ENCODE results near the gene RAB3C.

GRCh38 chr5:58717303-58718007, 134.6 kb downstream of the RAB3C start:
- no peak for TF ChIP-seq CTCF (IDR thresholded peaks at IDR 0.05; ENCODE audit: insufficient read depth, low read depth, low read length)
- no peak for TF ChIP-seq EZH2 (IDR thresholded peaks at IDR 0.05; ENCODE audit: insufficient read depth, low read length)
